ENCODE measurements around the gene RUNX2. TPM values are rescaled to one million over a fixed set of nuclear protein-coding genes. Genes with fewer than 3 reads are reported as not detected.

Gene RUNX2
- total RNA-seq (2022; extraction: Qiagen RNA extraction; ENCODE audit: low read depth), result 1.5 to 2.0 TPM (median 1.8 TPM) in 5 replicates

GRCh38 chr6:45327956-45328522 lies at the start of gene RUNX2:
TSS of gene RUNX2 (plus strand) at chr6:45328330. CDS start at chr6:45328727, 397 bp downstream.

DNA sequence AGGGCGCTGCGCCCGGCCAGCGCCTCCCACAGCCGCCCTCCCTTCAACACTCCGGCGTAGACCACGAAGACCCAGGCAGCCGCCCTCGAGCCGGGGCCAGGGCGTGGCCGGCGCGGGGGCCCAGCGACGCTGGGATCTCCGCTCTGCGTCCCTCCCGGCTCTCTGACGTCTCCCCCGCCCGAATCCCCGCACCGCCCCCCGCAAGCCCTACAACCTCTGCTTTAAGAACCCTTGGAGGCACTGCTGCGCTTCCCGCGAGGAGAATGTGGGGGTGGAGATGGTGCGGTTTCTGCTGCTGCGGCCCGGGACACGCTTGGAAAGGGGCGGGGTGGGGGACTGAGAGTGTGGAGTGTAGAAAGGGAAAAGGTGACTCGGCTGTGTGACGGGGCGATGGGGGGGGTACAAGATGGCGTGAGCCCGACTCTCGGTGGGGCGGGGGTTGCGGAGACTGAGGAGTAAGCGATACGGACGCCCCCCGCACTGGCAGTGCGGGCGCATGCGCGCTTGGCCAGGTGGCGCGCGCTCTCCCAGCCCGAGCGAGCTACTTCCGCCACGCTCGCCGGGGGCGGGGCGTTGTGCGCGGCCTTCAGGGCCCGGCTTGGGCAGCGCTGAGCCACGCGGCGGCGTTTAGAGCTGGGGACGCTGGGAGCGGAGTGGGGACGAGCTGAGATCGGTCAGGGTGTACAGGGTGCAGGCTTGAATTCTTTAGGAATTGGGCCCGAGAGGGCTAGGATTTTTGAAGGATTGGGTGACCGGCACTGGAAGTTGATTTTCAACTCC lies 49.6 kb downstream of the RUNX2 start, which contains the start of gene SUPT3H:
SUPT3H (minus strand) TSS at position 381 of the 780 bp plus-strand sequence.

Other genes with a start within 250 kb of the RUNX2 start
- 2.7 to 5.3 TPM (median 4.5 TPM) in 5 replicates for gene SUPT3H, start 49.6 kb downstream of the RUNX2 start, total RNA-seq (2022; extraction: Qiagen RNA extraction; ENCODE audit: low read depth)